OCI-M2 (cell line): ENCODE data around the gene PPFIA2.

Source experiments
- DNase-seq: peaks from one replicate; lab custom pipeline; 2025; ENCODE audit not compliant: unreplicated experiment; lab: John Stamatoyannopoulos, UW

Gene PPFIA2

GRCh38 chr12:81294325-81295190, 464.6 kb downstream of the PPFIA2 start:
- DNase-seq: no peak

DNA sequence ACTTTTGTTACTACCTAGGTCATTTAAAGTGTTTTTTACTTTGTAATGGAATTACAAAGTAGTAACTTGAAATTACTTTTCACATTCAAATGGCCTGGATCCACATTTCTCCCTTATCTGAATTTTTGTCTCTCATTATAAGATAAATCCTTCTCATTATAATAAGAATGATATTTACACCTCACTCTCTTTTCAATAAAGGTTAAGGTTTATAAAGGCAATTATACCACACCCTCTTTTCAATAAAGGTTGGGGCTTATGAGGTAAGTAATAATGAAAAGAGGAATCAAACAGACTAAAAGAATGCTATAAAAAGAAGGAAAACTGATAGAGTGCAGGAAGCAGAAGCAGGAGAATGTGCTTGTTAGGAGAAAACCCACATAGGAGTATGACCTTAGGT, 470.5 kb downstream of the PPFIA2 start:
- DNase-seq: no peak

GRCh38 chr12:81284137-81284536, 475.0 kb downstream of the PPFIA2 start:
- no peak for DNase-seq

GRCh38 chr12:81274637-81275529, 484.3 kb downstream of the PPFIA2 start:
- DNase-seq: no peak

DNA sequence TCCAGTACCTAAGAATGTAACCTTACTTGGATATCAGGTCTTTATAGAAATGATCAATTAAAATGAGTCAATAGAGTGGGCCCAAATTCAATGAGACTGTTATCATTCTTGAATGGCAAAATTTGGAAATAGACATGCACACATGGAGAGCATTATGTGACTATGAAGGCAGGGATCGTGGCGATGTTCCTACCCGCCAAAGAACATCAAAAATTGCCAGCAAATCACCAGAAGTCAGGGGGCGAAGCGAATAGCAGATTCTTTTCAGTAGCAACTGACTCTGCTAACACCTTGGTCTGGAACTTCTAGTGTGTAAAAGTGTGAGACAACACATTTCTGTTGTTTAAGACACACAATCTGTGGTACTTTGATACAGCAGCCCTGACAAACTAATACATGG, 488.8 kb downstream of the PPFIA2 start:
- no peak for DNase-seq

DNA sequence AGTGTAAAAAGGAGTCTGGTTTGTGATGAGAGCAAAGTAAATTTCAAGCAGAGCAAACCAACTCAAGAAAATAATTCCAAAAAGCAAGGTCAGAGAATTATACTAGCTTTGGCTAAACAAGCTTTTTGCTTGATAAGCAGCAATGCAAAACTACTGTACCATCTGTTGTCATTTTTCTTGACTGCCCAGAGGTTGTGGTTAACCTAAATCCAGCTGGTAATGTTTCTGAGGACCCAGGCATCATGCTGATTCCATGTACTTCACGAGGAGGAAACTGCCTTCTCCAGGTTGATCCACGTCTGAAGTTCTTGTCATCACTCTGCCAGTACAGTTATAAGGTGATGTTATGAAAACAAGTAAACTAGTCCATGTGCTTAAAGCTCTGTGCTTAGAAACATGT, 496.1 kb downstream of the PPFIA2 start:
- no peak for DNase-seq

GRCh38 chr12:81261508-81262207, 497.5 kb downstream of the PPFIA2 start:
- DNase-seq: no peak

- DNase-seq: no peak
Measured at GRCh38 chr12:81259360-81259759, 499.8 kb downstream of the PPFIA2 start.

- DNase-seq: no peak
Measured at GRCh38 chr12:81257947-81258551, 501.1 kb downstream of the PPFIA2 start.

GRCh38 chr12:81255947-81256346, 503.2 kb downstream of the PPFIA2 start:
- DNase-seq: no peak

GRCh38 chr12:81255456-81255855, 503.7 kb downstream of the PPFIA2 start:
- DNase-seq: no peak

- no peak for DNase-seq
Measured at GRCh38 chr12:81253360-81253759, 505.8 kb downstream of the PPFIA2 start.

DNA sequence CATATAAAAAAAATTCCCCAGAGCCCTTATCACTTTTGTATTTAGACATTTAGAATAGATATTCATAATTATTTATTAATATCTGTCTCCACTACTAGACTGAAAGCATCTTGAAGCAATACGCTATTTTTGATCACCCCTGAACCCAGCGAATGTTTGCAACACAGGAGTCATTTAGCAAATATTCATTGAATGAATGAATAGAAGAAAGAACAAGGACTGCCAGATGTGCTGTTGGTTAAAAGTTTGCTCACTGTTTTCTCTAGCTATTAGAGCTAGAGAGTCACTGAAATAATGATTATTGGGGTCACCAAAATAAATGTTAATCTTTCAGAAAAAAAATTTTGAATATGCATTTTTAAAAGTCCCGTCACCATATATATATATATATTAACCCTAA, 506.9 kb downstream of the PPFIA2 start:
- no peak for DNase-seq

DNA sequence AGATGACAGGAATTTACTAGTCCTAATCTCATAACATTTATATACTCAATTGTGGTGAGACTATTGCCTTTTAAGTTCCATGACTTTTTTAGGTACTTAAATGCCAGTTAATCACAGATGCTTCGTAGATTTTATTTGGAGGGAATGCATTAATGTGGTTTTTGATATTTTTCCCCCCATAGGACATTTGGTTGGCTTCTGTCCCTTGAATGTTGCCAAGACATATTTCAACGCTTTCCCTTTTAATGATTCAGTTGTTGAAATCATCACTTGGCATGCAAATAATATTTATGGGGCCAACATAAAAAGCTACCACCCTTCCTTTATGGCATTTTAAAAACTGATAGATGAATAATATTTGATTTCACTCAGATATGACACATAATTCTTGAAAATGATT, 509.2 kb downstream of the PPFIA2 start:
- no peak for DNase-seq

DNA sequence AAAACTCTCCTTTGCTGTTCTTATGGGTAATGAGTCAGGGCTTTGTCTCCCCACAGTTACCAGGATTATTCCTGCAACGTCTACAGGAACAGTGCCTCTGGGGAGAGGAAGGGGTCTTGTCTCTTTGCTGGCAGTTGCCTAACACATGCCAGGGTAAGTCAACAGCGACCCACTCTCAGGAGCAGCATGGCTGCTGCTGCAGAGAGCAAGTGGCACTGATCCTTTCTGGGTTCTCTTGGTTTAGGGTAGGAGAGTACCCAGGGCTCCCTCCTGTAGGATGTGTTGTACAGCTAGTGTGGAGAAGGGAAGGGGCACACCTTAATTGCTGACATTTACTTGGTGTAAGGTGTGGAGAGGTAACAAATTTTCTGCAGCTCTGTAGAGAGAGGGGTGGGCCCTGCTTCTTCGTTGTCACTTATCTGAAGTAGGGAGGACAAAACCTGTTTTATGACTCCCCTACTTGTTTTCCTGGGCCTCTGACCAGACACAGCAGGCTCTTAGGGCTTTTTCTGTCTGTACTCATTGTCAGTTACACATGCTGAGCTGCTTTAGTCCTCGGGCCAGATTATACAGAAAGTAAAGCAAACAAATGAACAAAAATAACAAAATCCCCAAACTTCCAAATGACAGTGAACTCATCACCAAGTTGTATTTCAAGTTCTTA, 513.1 kb downstream of the PPFIA2 start:
- DNase-seq: no peak

DNA sequence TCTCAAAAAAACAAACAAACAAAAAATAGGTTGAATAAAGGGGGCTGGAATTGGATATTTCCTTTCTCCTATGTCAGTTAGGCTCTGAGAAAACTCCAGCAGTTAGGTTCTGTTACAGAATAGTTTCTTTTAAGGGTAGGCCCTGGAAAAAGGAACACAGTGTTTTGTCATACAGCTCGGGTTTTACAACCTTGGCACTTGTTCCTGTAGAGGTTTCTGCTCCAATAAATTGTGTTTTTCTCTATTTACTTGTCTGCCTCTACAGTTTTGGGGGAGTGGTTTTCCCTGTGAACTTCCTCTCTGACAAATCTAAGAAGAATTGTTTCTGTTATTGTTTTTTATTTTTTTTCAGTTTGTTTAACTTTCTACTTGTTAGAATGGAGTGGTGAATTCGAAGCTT, 513.7 kb downstream of the PPFIA2 start:
- DNase-seq: no peak

DNA sequence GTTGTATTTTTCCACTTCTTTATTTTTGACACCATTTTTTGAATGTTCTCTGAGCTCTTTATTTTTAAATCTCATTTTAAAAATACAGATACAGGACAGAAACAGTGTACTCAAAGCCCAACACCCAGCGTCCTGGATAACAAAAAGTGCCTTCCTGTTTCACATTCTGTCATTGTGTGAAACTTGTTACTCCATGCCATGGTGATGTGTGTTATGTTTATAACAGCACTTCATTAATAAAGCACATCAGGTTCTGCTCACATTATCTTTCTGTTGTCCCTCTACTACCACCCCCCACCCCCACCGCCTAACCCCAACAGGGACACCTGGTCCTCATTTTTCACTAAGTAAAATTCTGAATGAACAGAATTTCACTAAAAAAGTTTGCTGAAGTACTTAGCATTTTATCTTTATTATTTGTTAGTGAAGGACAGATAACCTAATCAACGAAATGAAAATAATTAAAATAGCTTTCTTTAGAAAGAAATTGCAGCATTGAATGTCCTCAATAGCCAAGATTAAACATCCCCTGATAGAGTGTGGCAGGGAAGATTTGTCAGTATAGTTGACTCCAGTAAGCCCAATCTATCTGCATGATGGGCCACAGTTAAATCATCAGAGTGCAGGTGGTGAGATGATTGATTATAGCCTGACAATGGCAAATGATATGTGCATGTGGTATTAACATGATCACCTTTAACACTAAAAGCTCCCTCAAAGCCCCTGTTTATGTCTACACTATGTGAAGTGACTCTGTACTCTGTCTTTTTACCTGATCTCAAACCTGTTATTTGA, 527.4 kb downstream of the PPFIA2 start:
- no peak for DNase-seq

DNA sequence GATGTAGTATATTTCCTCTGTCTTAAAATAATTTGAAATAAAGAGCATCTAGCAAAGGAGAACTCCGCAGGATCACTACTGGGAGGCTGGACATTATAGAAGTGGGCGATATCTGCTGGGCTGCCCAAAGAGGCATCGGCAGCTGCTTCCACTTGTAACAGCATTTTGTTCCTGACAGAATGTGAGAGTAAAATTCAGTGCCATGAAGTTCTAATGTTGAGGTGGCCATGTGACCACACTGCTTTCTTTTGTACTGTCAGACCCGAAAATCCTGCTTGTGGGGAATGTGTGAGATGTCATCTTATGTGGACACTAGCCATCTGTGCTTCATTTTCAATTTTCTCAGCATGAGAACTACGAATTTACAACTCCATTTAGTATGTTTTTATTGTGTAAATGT, 529.4 kb downstream of the PPFIA2 start:
- DNase-seq: no peak

DNA sequence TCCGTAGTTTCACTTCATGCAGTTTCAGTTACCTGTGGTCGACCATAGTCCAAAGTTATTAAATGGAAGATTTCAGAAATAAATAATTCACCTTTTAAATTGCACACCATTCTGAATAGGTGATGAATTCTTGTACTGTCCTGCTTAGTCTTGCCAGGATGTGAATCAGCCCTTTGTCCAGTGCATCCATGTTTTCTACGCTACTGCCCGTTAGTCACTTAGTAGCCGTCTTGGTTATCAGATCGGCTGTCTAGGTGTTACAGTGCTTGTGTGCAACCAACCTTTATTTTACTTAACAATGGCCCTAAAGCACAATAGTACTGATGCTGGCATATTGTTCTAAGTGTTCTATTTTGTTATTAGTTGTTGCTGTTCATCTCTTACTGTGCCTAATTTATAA, 534.5 kb downstream of the PPFIA2 start:
- no peak for DNase-seq
